GM19468 (cell line): ENCODE data around the gene IMP3.

Experiments
- ATAC-seq: cut with Tn5 transposase; IDR thresholded peaks from one replicate; pipeline ENCODE4 v1.9.1; 2021; ENCODE audit warnings: mild to moderate bottlenecking, moderate library complexity, moderate number of reproducible peaks; ENCODE audit not compliant: unreplicated experiment; ENCODE audit errors: extremely low read depth

Gene IMP3

DNA sequence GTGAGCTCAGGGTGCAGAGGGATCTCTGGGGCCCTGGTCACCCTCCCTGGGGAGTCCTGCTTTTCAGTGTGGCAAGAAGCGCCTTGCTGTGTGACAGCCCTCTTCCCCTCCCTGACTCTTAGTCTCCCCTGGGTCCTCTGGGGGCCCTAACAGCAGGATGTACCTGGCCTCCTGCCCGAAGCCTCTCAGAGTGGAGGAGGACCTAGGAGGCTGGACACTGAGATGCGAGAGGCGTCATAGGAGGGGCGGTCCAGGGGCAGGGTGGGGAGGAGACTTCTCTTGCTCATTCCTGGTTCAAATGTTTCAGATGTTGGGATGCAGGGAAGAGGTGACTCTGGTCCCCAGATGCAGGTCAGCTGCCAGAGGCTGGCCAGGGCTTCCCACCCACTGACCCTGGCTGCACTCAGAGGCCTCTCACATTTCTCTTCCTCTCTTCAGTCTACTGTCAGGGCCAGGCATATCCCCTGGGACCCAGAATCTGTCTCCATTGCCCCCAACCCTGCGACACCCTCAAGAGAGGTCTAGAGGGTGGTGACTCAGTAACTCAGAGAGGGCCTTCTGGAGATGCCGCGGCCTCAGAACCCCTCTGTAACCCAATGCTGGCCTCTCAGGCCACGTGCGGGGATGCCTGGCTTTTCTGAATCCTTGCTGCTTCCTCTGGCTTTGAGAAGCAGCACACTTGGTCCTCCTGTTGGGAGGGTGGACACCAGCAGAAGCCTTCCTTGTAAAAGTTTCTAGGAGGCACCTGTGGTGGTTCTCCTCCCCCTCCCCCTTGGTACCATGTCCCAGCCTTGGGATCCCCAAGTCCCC, 33.6 kb upstream of the IMP3 start:
- no peak for ATAC-seq

DNA sequence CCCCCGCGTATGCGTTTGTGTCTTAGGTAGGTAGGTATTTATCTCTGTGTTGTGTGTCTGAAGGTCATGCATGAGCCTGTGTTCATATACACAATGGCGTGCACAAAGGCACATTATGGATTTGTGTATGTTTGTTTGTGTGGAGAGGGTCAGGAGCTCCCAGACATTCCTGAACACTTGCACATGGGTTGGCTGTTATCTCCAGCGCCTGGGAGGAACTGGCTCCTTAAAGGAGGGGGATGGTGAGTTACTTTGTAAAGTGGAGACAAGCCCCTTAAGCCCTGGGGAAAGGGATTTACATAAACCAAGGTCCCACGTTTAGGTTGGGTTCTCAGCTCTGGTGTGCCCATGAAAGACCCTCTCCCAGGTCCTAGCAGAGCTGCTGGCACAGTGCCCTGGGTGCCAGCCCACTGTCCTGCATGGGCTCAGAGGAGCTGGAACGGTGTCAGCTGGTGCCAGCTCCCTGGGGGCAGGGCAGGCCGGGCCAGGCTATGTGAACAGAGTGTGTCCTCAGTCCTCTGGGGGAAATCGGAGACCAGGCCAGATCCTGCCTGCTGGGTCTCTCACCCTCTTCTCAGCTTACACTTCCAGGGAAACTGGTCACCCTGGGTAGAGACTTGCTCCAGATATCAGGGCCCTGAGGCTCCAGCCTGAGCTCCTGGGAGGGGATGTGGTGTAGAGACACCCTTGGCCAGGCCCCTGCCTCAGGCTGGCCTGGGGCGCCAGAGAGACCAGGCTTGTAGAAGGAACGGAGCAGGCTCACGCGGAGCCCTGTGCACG, 32.8 kb upstream of the IMP3 start:
- ATAC-seq, result no peak

DNA sequence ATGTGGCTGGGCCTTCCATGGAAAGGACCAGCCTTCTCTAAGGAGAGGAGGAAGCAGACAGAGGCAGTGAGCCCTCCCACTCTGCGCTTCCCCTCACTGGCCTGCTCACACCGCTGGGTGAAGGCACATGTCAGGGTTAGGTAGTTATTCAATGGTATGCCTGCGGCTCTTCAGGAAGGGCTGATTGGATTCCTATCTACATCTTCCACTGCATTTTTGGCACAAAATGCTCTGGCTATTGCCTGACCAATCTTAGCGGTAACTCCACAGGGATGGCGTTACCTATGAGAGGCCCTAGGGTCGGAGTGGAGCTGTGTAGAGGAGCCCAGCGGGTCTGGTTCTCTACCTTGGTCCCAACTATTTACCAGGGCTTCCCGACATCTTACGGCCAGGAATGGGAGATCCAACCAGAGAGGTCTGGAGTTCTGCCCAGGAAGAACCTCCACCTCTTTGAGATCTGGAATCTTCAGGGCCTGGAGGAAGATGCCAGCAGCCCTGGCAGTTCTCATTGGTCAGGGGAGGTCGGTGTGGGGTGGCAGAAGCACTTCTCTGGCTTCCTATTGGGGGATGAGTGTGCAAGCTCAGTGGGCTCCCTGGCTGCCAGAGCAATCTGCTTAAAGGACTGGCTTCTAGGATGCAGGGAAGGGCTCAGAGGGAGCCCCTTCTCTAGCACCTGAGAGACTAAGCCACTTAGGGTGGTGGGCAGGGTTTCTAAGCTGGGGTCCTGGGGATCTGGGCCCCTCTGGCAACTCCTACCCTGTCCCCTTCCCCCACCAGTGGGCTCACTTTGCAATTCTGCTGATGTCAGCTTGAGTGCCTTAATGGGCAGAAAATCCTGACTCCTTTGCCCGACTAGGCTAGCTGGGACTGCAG, 31.9 kb upstream of the IMP3 start:
- ATAC-seq, result no peak

DNA sequence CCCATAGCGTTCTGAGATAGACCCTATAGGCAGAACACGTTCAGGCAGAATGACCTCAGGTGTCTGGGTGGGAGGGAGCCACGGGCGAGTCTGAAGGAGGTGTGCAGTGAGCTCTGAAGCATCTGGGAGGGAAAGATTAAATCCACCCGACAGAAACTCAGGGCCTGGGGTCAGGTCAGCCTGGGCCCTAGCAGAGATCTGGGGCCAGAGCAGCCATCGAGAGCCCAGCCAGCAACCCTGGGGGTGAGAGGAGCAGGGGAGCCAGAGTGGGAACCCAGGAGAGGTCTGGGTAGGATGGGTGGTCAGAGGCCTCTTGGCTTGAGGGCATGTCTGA, 29.8 kb upstream of the IMP3 start:
- ATAC-seq, result no peak

DNA sequence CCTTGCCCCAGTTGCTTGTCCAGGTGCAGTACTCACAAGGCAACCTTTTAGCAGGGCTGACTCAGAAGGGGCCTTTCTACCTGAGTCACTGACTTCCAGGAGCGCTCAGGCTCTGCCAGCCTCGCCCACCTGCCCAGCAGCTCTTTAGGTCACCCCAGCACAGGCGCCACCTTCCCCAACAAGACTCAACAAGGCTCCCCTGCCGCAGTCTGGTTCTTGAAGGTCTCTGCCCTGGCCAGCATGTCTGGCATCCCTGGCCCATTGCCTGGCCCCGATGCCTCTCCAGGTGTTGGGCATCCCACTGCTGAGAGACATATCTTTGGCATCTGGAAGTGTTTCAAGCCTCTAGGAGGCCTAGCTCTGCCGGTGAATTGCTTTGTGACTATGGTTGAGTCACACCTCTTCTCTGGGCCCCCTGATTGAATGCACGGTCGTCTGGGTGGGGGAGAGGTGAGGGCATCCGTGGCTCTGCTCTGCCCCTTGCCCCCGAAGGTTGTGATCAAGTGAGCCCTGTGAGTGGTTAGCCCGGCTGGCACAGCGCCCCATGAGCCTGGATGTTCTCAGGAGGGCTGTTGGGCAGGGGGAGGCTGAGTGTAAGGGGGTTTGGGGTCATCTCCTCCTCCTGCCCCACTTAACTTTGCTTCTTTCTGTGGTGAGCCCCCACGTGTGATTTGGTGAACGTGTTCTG, 29.3 kb upstream of the IMP3 start:
- ATAC-seq, result no peak

DNA sequence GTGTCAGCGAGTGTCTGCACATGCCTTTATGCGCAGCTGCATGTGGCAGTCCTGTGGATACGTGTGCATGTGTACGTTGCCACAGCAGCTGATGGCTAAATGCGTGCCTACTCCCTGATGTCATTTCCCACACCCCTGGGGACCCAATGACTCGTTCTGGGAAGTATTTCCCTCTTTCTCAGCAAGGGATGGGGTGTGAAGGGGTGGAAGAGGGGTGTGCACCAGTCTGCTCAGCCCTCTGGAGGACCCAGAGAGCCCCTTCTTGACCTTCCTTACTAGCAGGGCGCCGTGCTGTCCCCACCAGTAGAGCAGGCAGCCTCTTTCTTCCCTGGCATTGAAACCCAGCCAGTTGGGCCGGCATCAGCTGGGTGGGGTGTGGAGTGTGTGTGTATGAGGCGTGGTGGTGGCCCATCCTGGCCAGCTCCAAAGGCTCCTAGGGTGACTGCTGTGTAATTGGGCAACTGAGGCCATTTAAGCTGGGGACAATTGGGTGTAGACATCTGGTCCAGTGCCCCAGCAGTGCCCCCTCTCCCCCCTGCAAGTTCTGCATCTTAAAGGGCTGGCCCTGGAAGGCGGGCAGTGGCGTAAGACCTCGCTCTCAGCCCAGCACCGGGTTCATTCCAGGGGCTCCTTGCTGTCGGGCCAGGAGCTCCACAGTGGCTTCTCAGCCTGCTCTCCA, 26.9 kb upstream of the IMP3 start:
- ATAC-seq, result no peak

DNA sequence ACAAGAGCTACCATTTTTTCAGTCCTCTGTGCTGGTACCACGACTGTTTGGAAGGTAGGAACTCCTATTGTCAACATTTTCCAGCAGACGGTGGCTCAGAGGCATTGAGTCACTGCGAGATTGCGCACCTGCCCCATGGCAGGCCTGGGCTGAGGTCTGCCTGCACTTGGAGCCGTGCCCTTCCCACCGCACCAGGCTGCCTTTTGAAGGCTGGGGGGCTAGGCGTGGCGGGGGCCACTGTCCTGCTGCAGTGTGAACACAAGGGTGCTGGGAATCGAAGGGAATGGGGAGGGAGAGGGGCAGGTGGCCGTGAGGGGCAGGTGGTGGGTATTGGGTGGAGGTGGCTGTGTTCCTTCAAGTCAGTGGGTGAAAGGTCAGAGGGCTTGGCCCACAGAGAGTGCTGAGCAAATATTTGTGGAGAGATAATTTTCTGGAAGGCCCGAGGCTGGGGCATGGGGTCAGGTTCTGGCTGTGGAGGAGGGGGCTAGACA, 24.0 kb upstream of the IMP3 start:
- ATAC-seq, result no peak

DNA sequence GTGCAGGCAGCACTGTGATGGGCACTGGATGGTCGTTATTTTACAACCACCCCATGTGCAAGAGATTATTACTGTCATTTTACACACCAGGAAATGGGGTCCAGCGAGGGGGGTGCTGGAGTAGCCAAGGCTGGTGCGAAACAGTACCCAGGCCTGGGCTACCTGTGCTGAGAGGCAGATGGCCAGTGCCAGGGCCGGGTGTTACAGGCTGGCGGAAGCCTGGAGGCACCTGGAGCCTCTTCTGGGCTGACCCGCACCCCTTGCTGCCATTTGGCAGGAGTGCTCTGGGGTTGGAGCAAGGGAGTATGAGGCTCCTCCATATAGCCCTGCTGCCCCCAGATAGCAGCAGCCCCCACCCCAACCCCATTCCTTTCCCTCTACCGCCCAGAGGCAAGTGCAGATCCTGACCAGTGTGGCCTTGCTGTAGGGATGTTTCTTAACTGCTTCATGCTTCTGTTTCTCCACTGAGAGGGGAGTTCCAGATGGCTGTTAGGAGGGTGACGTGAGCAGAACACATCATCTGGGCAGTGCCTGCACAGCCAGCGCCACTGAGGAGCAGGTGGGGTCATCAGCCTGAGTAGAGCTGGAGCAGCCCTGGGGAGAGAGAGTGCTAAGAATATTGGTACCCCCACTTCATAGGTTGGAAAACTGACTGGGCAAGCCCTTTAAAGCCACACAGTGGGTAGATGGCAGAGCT, 22.9 kb upstream of the IMP3 start:
- no peak for ATAC-seq

DNA sequence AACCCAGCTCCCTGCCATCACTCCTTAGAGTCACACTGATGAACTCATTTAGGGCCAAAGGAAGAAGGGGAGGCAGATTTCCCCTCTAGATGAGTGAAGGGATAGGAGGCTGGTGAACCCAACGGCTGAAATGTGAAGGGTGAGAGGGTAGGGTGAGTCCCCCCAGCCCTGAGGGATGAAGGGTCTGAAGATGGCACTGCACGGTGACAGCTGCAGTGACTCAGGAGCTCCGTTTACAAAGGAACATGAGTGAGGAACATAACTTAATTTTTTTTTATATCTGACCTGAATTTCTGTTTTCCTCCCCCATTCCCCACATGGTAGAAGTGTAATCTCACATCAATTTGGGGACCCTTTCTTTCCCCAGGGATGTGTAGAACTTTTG, 21.7 kb upstream of the IMP3 start:
- ATAC-seq, result no peak

DNA sequence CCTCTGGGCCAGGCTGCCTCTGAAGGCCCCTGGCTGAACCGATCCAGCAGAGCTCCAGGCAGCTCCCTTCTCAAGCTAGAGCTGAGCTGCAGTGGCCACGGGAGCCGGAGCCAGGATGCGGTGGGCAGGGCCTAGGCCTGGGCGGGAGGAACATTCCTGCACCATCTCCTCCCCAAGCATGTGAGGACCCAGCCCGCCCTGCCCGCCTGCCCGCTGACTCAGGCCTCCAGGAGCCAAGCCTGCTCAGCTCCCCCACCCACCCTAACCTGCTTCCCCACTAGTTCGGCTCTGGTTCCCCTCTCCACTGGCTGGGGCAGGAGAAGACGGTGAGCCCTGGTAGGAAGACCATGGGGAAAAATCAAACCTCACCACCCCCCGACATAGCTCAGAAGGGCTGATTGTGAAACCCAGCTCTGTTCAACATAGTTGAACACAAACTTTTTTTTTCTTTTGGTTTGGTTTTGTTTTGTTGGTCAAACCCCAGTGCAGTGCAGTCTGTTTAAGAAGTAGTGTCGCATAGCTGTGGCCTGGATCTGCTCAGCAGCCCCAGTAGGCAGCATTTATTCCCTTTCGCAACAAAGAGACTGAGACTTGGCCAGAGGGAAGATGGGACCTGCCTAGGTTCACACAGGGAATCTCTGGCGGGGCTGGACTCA, 21.2 kb upstream of the IMP3 start:
- no peak for ATAC-seq

DNA sequence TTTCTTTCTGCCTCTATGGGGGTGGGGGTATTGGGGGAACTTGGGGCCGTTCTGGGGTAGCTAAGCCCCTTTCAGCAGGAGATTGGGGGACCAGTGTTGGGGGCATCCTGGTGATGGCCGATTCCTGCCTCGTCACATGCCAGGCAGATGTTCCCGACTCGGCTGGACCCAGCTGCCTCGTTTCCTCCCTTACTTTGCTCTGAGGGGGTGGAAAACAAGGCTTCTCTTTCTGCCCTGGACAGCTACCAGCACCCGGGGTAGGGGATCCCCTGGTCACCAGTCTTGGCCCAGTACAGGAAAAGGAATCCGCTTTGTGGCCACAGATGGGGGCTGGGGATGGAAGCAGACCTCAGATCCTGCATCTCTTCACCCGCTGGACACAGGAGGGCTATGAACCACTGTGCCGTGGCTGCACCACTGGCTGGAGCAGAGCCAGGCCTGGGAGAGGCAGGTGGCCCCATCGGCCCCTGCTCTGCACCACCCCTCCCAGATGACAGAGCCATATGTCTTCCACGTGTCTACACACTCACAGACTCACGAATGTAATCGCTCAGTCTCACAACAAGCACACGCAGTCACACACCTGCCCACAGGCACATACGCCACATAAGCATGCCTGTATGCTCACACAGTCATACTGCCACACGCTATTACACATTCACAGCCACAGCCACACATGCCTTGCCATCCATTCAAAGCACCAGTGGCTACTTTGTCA, 20.1 kb upstream of the IMP3 start:
- ATAC-seq, result no peak

DNA sequence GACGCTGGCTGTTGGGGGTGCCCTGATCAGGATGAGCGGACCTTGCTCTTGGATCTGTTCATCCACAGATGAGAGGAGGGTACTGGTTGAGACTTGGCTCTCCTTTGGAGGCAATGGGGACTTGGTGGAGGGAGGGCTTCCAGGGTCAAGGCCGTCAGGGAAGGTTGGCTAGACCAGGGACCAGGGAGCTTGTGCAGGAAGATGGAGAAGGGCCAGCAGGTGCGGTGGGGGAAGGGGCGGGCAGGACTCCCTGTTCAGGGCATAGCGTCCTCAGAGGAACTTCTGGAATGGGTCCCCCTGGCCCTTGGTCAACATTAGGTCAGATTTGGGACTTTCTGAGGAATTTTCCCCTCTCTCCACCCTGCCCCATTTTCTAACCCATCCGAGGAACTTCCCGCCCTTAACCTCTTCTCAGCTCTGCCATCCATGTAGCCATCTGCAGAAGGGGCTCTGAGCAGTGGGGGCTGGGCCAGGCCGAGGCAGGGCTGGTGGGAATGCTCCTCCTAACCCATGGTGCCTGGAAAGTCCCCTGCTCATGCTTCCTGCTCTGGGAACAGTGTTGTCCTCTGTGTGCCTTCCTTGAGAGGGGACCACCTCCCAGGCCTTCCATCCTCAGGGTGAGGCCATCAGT, 19.2 kb upstream of the IMP3 start:
- ATAC-seq, result no peak

DNA sequence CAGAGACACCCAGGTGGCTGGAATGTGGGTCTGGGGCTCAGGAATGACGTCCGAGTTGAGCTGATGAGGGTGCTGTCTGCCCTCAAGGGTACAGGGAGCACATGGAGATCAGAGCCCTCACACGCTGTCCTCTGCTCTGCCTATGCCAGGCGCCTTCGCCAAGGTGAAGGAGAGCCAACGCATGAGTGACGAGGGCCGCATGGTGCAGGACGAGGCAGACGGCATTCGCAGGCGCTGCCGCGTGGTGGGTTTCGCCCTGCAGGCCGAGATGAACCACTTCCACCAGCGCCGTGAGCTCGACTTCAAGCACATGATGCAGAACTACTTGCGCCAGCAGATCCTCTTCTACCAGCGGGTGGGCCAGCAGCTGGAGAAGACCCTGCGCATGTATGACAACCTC, 16.8 kb upstream of the IMP3 start:
- ATAC-seq, result no peak

DNA sequence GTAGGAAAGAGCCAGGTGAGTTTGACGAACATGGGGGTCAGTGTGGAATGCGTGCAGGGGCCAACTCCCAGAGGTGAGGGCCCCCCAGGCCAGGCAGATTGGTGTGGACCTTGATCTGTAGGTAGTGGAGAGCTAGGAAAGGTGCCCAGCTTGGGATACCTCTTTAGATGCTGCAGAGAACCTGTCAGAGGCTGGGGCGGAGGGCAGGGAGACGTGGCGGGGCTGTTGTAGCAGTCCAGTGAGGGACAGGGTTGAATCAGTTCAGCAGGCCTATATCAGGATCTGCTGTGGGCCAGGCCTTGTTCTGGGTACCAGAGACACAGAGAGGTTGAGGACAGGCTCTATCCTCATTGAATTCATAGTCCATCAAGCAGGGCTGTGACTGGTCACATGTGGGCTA, 16.3 kb upstream of the IMP3 start:
- ATAC-seq, result no peak

DNA sequence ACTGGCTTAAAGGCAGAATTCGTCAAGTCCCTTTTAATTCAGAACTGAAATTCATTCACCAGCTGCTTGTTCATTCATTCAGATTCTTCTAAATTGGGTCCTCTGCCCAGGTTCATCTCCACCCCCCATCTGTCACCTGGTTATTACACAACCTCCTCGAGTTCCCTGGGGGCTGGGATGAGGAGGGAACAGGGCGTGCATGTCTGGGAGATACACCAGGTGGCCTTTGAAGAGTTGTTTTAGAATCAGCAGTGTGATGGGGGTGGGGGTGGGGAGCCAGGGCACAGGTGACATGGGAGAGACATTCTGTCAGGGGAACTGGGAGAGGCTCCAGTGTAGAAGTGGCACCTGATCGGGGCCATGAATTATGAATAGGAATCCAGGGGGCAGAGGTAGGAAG, 15.9 kb upstream of the IMP3 start:
- ATAC-seq, result no peak

DNA sequence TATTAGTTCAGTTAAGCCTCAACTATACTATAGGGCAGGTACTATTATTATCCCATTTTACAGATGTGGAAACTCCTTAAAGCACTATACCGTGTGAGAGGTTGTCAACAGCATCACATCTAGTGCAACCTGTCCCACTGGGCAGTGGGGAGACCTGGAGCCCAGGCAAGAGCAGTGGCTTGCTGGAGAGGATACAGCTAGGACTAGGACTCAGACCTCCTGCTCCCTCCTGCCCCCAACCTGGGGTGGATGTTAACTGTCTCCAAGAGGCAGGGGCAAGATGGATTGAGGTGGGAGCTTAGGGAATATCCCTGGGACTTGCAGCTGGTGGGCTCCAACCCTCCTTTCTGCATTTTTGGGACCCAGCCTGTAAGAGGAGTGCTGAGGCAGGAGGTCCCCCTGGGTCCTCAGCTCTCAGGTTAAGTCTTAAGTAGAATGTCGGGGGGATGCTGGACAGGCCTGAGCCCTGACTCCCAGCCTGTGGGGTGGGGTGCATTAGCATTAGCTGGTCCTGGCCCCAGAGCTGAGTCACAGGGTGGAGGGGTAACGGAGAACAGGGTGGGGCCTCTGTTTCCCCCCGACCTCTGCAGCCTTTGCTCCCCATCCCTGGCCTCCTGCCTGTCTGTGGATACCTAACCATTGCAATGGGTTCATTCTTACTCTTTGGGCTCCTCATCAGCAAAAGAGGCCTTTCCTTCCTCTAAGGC, 14.3 kb upstream of the IMP3 start:
- no peak for ATAC-seq

DNA sequence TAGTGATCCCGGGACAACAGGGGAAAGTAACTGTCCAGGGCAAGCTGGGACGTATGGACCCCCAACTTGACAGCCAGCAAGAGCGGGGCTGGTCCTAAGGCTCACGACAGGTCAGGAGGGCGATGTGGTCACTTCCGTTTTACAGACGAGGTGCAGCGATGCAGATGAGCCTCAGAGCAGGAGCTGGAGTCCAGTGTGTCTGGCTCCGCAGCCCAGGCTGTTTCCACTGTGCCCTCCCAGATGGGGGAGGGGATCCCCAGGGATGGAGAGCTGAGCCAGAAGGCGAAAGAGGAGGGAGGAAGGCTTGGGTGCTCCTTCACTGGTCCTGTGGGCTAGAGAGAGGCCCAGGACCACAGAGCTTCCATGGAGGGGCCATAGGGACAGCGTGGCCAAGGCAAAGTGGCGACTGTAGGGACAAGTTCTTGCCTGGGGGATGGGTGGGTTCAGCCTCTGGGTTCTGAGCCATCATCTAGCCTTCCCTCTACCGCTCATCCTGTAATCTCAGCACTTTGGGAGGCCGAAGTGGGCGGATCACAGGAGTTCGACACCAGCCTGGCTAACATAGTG, 13.4 kb upstream of the IMP3 start:
- ATAC-seq, result no peak
